Lower lobe of right lung (tissue), 2 donors: ENCODE results near the gene ACACA. TPM values are rescaled to one million over a fixed set of nuclear protein-coding genes. Genes with fewer than 3 reads are reported as not detected.

Experiments
- ATAC-seq, 2 donors: fragments of 200-7000 bp; cut with Tn5 transposase; one replicate each; pipeline ENCODE4 v1.9.1; 2020 to 2022; ENCODE audit warnings: mild to moderate bottlenecking in 2 of 2, moderate library complexity in 2 of 2
- DNase-seq: peaks from one replicate; pipeline ENCODE4 v3.0.0-alpha.2; 2020
- H3K27ac ChIP-seq: fragments of 200-600 bp; one replicate; pipeline ENCODE4 v1.8.0; 2022
- H3K27me3 ChIP-seq: fragments of 200-600 bp; one replicate; pipeline ENCODE4 v1.8.0; 2022; ENCODE audit warnings: low read depth
- H3K36me3 ChIP-seq: fragments of 200-600 bp; one replicate; pipeline ENCODE4 v1.8.0; 2022; ENCODE audit warnings: mild to moderate bottlenecking
- H3K4me1 ChIP-seq: fragments of 200-600 bp; one replicate; pipeline ENCODE4 v1.8.0; 2022
- H3K4me3 ChIP-seq: fragments of 200-600 bp; one replicate; pipeline ENCODE4 v1.8.0; 2022; ENCODE audit warnings: mild to moderate bottlenecking
- H3K9me3 ChIP-seq: fragments of 200-600 bp; one replicate; pipeline ENCODE4 v1.8.0; 2022
- intact Hi-C: fragments of 100-400 bp; cut with DNase I; formaldehyde crosslinking; loops from one replicate; pipeline ENCODE4 v1.11.0; 2022
- total RNA-seq: library from RNA; stranded (reverse); fragmentation: NEBNext Ultra II Directional; extraction: Animal tissue kit (Norgen Biotek cat#: 25700); gene quantifications from one replicate; pipeline ENCODE4 v1.2.1, GENCODE V29; 2021
- TF ChIP-seq, protein P1 (sequence below): fragments of 200-600 bp; IDR thresholded peaks from one replicate; pipeline ENCODE4 v1.8.0; 2022; ENCODE audit warnings: antibody characterized with exemption, mild to moderate bottlenecking
- donor health status: DM: no; HTN: yes; CAD: no; lungs with severe emphysema.

The ACACA gene
- total RNA-seq, 1 donor from 2014 or later, result 132 TPM

GRCh38 chr17:37088913-37089312 is 317.7 kb downstream of the ACACA start:
- H3K27ac ChIP-seq, result no peak overlapping the region
- TF ChIP-seq, protein P1, sequence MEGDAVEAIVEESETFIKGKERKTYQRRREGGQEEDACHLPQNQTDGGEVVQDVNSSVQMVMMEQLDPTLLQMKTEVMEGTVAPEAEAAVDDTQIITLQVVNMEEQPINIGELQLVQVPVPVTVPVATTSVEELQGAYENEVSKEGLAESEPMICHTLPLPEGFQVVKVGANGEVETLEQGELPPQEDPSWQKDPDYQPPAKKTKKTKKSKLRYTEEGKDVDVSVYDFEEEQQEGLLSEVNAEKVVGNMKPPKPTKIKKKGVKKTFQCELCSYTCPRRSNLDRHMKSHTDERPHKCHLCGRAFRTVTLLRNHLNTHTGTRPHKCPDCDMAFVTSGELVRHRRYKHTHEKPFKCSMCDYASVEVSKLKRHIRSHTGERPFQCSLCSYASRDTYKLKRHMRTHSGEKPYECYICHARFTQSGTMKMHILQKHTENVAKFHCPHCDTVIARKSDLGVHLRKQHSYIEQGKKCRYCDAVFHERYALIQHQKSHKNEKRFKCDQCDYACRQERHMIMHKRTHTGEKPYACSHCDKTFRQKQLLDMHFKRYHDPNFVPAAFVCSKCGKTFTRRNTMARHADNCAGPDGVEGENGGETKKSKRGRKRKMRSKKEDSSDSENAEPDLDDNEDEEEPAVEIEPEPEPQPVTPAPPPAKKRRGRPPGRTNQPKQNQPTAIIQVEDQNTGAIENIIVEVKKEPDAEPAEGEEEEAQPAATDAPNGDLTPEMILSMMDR, result no peak

DNA sequence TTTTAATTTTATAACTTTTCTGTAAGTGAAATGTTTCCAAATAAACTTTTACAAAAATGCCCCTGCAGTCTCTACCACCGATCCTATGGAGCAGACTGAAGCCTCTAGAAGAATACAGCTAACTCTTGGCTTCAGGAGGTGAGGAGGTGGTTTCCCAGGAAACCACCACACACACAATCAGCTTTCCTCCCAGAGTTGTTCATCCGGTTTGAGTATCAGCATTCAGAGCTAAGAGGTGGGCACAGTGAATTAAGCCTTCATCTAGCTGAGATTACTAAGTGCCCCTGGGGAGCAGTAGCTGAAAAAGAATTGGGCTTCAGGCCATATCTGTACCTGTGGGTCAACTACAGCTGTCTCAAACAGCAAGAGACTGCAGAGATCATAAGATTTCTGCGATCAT is 318.2 kb downstream of the ACACA start:
- H3K27me3 ChIP-seq, result no peaks in the 10 kb centered on the region
- no peaks in the 10 kb centered on the region for H3K4me1 ChIP-seq
- peaks cover 48% of the 10 kb centered on the region for H3K36me3 ChIP-seq
- no peak overlapping the region for H3K4me3 ChIP-seq
- intact Hi-C loops, result no loop called here
- TF ChIP-seq, protein P1, result no peak
- ATAC-seq, result no peak
- no peak overlapping the region for H3K27ac ChIP-seq
- H3K9me3 ChIP-seq, result no peaks in the 10 kb centered on the region
- no peak for DNase-seq

More at GRCh38 chr17:37088913-37089312, 317.7 kb downstream of the ACACA start:
- intact Hi-C loops, result no loop called here
- Histone ChIP-seq H3K4me1 (no peaks in the 10 kb centered on the region), H3K9me3 (no peaks in the 10 kb centered on the region), H3K27me3 (no peaks in the 10 kb centered on the region), H3K36me3 (peaks cover 48% of the 10 kb centered on the region), H3K4me3 (no peak overlapping the region)
- ATAC-seq (no peak), DNase-seq (no peak)

GRCh38 chr17:37087683-37088082 is 319.0 kb downstream of the ACACA start:
- DNase-seq, result no peak
- intact Hi-C loops, result no loop called here
- Histone ChIP-seq H3K27me3 (no peaks in the 10 kb centered on the region), H3K4me3 (no peak overlapping the region), H3K27ac (no peak overlapping the region), H3K36me3 (peaks cover 42% of the 10 kb centered on the region), H3K4me1 (no peaks in the 10 kb centered on the region), H3K9me3 (no peaks in the 10 kb centered on the region)
- no peak for ATAC-seq
- TF ChIP-seq, protein P1, result no peak

- ATAC-seq, result no peak
- Histone ChIP-seq H3K4me1 (no peaks in the 10 kb centered on the region), H3K4me3 (no peak overlapping the region), H3K9me3 (no peaks in the 10 kb centered on the region), H3K36me3 (peaks cover 39% of the 10 kb centered on the region), H3K27ac (no peak overlapping the region), H3K27me3 (no peaks in the 10 kb centered on the region)
- intact Hi-C loops, result no loop called here
- TF ChIP-seq, protein P1, result no peak
- DNase-seq, result no peak
Observed at GRCh38 chr17:37086948-37087347, 319.7 kb downstream of the ACACA start.

GRCh38 chr17:37086334-37086733 is 320.3 kb downstream of the ACACA start:
- Histone ChIP-seq H3K9me3 (no peaks in the 10 kb centered on the region), H3K4me3 (no peak overlapping the region), H3K27ac (no peak overlapping the region), H3K4me1 (no peaks in the 10 kb centered on the region), H3K36me3 (peaks cover 39% of the 10 kb centered on the region), H3K27me3 (no peaks in the 10 kb centered on the region)
- no peak for DNase-seq
- ATAC-seq, result no peak
- TF ChIP-seq, protein P1, result no peak
- intact Hi-C loops, result no loop called here

- Histone ChIP-seq H3K27ac (no peak overlapping the region), H3K4me3 (no peak overlapping the region), H3K27me3 (no peaks in the 10 kb centered on the region), H3K9me3 (peaks cover 3% of the 10 kb centered on the region), H3K4me1 (no peaks in the 10 kb centered on the region), H3K36me3 (peaks cover 32% of the 10 kb centered on the region)
- TF ChIP-seq, protein P1, result no peak
- intact Hi-C loops, result no loop called here
- ATAC-seq (no peak), DNase-seq (no peak)
Observed at GRCh38 chr17:37084372-37084771, 322.3 kb downstream of the ACACA start.
